ENCODE results near the gene IPMK. TPM values are rescaled to one million over a fixed set of nuclear protein-coding genes. Genes with fewer than 3 reads are reported as not detected.

IPMK gene
- total and polyA plus RNA-seq, 2 of the 8 experiments (the other 6 are each of a cell fraction or from before 2014, with no cell fraction given), result 1.3 to 7.8 TPM

GRCh38 chr10:58264780-58265179 lies 2.9 kb downstream of the IPMK start:
- H3K79me1 ChIP-seq (ENCODE audit: low read depth, low read length), result no peaks in the 10 kb centered on the region
- no peak overlapping the region for H2BK5ac ChIP-seq (ENCODE audit: low read depth, low read length)
- H3K18ac ChIP-seq (ENCODE audit: extremely low read depth, low read length), result no peak overlapping the region
- no peaks in the 10 kb centered on the region for H3K36me3 ChIP-seq (ENCODE audit: control insufficient read depth in 2 of 4, insufficient read depth in 4 of 4, low read length in 3 of 4)
- FAIRE-seq, result no peak
- H3K79me2 ChIP-seq (ENCODE audit: control insufficient read depth in 1 of 2, insufficient read depth in 2 of 2, low read length in 2 of 2), result peaks cover 0 to 61% of the 10 kb centered on the region in 2 experiments; a peak in 2 of 4 replicates
- H3K27ac ChIP-seq (ENCODE audit: low read depth, low read length), result no peak overlapping the region
- no peak overlapping the region for H2AFZ ChIP-seq (ENCODE audit: low read length)
- H2BK120ac ChIP-seq (replicated peaks; ENCODE audit: low read depth, low read length), result no peak overlapping the region
- H4K5ac ChIP-seq (ENCODE audit: insufficient read length, low read depth, low read length), result no peak overlapping the region
- no peak overlapping the region for H3K4me2 ChIP-seq (ENCODE audit: insufficient read depth in 1 of 2, low read depth in 2 of 2, low read length in 2 of 2)
- H3K56ac ChIP-seq (replicated peaks; ENCODE audit: insufficient read length, low read depth, low read length), result no peak overlapping the region
- ChIA-PET CTCF (ENCODE audit: partially characterized antibody) (interaction anchor here (1.0 kb wide), 1 partner anchor 34 kb away, joined by 3 read pairs; no protein-coding TSS in a partner anchor), POLR2A (ENCODE audit: partially characterized antibody) (no interaction called here)
- 0 out of 7 replicates have a peak, but pooled peaks cover 0 to 5% (median 1%) of the 10 kb centered on the region in 4 experiments for H3K27me3 ChIP-seq (replicated peaks in 1 of 4; ENCODE audit: control insufficient read depth in 3 of 4, extremely low read depth in 1 of 4, insufficient read depth in 3 of 4, low read length in 3 of 4)
- H2BK15ac ChIP-seq (ENCODE audit: low read length), result no peak overlapping the region
- no peak overlapping the region for H2BK12ac ChIP-seq (ENCODE audit: low read depth, low read length)
- H4K91ac ChIP-seq (replicated peaks; ENCODE audit: insufficient read length, low read length), result no peak overlapping the region
- no peak overlapping the region for H3K4ac ChIP-seq (replicated peaks; ENCODE audit: insufficient read length, low read depth, low read length)
- no peak for DNase-seq (ENCODE audit: low read depth in 1 of 2, low spot score in 2 of 2)
- no peak overlapping the region; a peak in 1 of 8 replicates for H3K4me3 ChIP-seq (ENCODE audit: extremely low read depth in 1 of 4, insufficient read depth in 2 of 4, low read depth in 3 of 4, low read length in 4 of 4)
- H4K8ac ChIP-seq (ENCODE audit: extremely low read depth, insufficient read depth, low read length), result no peak overlapping the region
- H2AK5ac ChIP-seq (ENCODE audit: low read depth, low read length), result no peak overlapping the region
- no peak overlapping the region for H3K23ac ChIP-seq (ENCODE audit: insufficient read length)
- no peak overlapping the region for H3K14ac ChIP-seq (ENCODE audit: insufficient read length)
- no peaks in the 10 kb centered on the region for H4K20me1 ChIP-seq (replicated peaks in 1 of 2; ENCODE audit: control insufficient read depth in 1 of 2, insufficient read depth in 2 of 2, low read length in 2 of 2)
- peaks cover 0 to 10% (median 1%) of the 10 kb centered on the region in 4 experiments; a peak in 3 of 7 replicates for H3K4me1 ChIP-seq (replicated peaks in 1 of 4; ENCODE audit: control insufficient read depth in 3 of 4, insufficient read depth in 4 of 4, low read length in 3 of 4)
- peaks cover 19% of the 10 kb centered on the region for H3K23me2 ChIP-seq (ENCODE audit: low read depth, low read length)
- H3K9ac ChIP-seq (replicated peaks in 1 of 4; ENCODE audit: extremely low read depth in 1 of 4, low read depth in 3 of 4, low read length in 3 of 4), result no peak overlapping the region
- no peaks in the 10 kb centered on the region for H3K9me3 ChIP-seq (ENCODE audit: insufficient read depth in 2 of 2, low read depth in 1 of 2, low read length in 1 of 2)
- no peak overlapping the region for H2BK20ac ChIP-seq (ENCODE audit: low read length)
- WGBS, 2 experiments (ENCODE audit: extremely low coverage in 1 of 2, insufficient coverage in 1 of 2, insufficient read length in 1 of 2, insufficient replicate concordance in 2 of 2, low coverage in 1 of 2, low lambda C conversion rate in 2 of 2, missing lambda C conversion rate in 1 of 2), result 50% methylated on average over 5 of the region's 5 CpGs; no CpG with 5 or more reads in 1 of the 2 experiments
- no peak for TF ChIP-seq POLR2A (IDR thresholded peaks at IDR 0.05; ENCODE audit: control extremely low read depth in 1 of 2, low read depth in 2 of 2, low read length in 2 of 2)
- no peak for TF ChIP-seq RFX5 (IDR thresholded peaks at IDR 0.05; ENCODE audit: borderline replicate concordance, low read depth, low read length)
- TF ChIP-seq RNF2 (IDR thresholded peaks at IDR 0.05; ENCODE audit: borderline replicate concordance, low read depth, low read length, missing control alignments, poor library complexity, severe bottlenecking), result no peak

All from H1 (cell line).